Astrocyte (in vitro differentiated cells and primary cell): ENCODE results near the gene KSR2. TPM values are rescaled to one million over a fixed set of nuclear protein-coding genes. Genes with fewer than 3 reads are reported as not detected.

ENCODE experiments used
- DNase-seq: peaks from one replicate; pipeline ENCODE4 v3.0.0-alpha.2; 2010; ENCODE audit warnings: low read depth
- FAIRE-seq: peaks from 2 replicates; lab custom pipeline; 2011; peaks lifted over from hg19 to GRCh38; lab: Jason Lieb, UNC
- H2AFZ ChIP-seq: 2 replicates; pipeline ENCODE4 v1.6.0; 2012; ENCODE audit warnings: low read depth, low read length, inconsistent platforms
- H3K27ac ChIP-seq: 2 replicates; pipeline ENCODE4 v1.5.1; 2011; ENCODE audit warnings: low read depth, low read length, inconsistent platforms
- H3K27me3 ChIP-seq: 2 replicates; pipeline ENCODE4 v1.6.0; 2011; ENCODE audit warnings: low read length, inconsistent platforms; ENCODE audit not compliant: insufficient read depth
- H3K36me3 ChIP-seq: 2 replicates; pipeline ENCODE4 v1.5.1; 2011; ENCODE audit warnings: low read length, inconsistent platforms; ENCODE audit not compliant: insufficient read depth
- H3K4me1 ChIP-seq: 2 replicates; pipeline ENCODE4 v1.5.1; 2011; ENCODE audit warnings: low read length, inconsistent platforms; ENCODE audit not compliant: insufficient read depth
- H3K4me2 ChIP-seq: 2 replicates; pipeline ENCODE4 v1.6.0; 2012; ENCODE audit warnings: low read length, inconsistent platforms
- H3K4me3 ChIP-seq: 2 replicates; pipeline ENCODE4 v1.5.1; 2011; ENCODE audit warnings: low read depth, mild to moderate bottlenecking, low read length, inconsistent platforms; ENCODE audit not compliant: insufficient read depth
- H3K79me2 ChIP-seq: 2 replicates; pipeline ENCODE4 v1.6.0; 2012; ENCODE audit warnings: mild to moderate bottlenecking, low read length, inconsistent platforms; ENCODE audit not compliant: insufficient read depth
- H3K9ac ChIP-seq: 2 replicates; pipeline ENCODE4 v1.6.0; 2012; ENCODE audit warnings: mild to moderate bottlenecking, low read length, inconsistent platforms
- H3K9me3 ChIP-seq: 2 replicates; pipeline ENCODE4 v1.5.1; 2012; ENCODE audit warnings: low read depth, mild to moderate bottlenecking, low read length, inconsistent platforms; ENCODE audit not compliant: insufficient read depth
- H4K20me1 ChIP-seq: 2 replicates; pipeline ENCODE4 v1.6.0; 2012; ENCODE audit warnings: low read length, inconsistent platforms; ENCODE audit not compliant: insufficient read depth
- H3K27ac Mint-ChIP-seq: one replicate; pipeline ENCODE4 v1.8.0; 2021; ENCODE audit warnings: mild to moderate bottlenecking, mixed read lengths; ENCODE audit not compliant: unreplicated experiment
- H3K27me3 Mint-ChIP-seq: one replicate; pipeline ENCODE4 v1.8.0; 2021; ENCODE audit warnings: low read depth, mixed read lengths; ENCODE audit not compliant: unreplicated experiment
- H3K36me3 Mint-ChIP-seq: one replicate; pipeline ENCODE4 v1.8.0; 2021; ENCODE audit warnings: low read depth, mixed read lengths; ENCODE audit not compliant: unreplicated experiment
- H3K4me1 Mint-ChIP-seq: one replicate; pipeline ENCODE4 v1.8.0; 2021; ENCODE audit warnings: low read depth, mixed read lengths; ENCODE audit not compliant: unreplicated experiment
- H3K4me3 Mint-ChIP-seq: one replicate; pipeline ENCODE4 v1.8.0; 2021; ENCODE audit warnings: mild to moderate bottlenecking, moderate library complexity, mixed read lengths; ENCODE audit not compliant: unreplicated experiment
- H3K9me3 Mint-ChIP-seq: one replicate; pipeline ENCODE4 v1.8.0; 2021; ENCODE audit warnings: mild to moderate bottlenecking, mixed read lengths; ENCODE audit not compliant: unreplicated experiment
- EZH2 ChIP-seq: IDR thresholded peaks from 2 replicates; pipeline ENCODE4 v1.6.1; 2012; ENCODE audit warnings: mild to moderate bottlenecking, low read length, inconsistent platforms; ENCODE audit not compliant: insufficient read depth
- total RNA-seq: library from RNA; stranded (reverse); gene quantifications from 2 replicates; pipeline ENCODE4 v1.2.1, GENCODE V29; 2021
- TF ChIP-seq, protein P1 (sequence below): IDR thresholded peaks from 2 replicates; pipeline ENCODE4 v1.5.1; 2011; ENCODE audit warnings: low read depth, mild to moderate bottlenecking, inconsistent platforms, low read length, moderate library complexity; ENCODE audit not compliant: insufficient read depth

KSR2 gene
- total RNA-seq, 1 donor from 2014 or later, result 0.98 TPM

DNA sequence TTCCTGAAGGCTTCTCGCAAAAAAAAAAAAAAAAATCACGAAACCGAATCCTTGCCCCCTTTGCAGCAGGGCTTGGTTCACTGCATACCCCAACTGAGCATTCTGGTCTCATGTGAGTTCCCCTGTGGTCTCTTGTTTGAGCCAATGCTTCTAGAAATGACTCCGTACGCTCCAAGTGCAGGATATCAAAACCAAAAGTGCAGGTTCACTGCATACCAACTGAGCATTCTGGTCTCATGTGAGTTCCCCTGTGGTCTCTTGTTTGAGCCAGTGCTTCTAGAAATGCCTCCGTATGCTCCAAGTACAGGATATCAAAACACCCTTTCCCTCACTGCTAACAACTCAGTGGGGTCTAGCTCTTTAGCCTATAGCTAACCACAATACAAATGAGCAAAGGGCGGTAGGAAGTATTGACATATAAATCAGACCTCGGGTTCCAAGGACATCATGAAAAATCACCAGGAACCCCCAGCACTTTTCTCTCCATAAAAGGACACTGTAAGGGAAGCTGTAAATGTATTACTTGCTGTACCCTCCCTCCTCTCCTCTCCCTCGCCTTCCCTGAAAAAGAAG, 401.1 kb downstream of the KSR2 start:
- Histone ChIP-seq H3K4me3 (no peak overlapping the region), H3K27me3 (no peaks in the 10 kb centered on the region), H3K27ac (no peak overlapping the region), H4K20me1 (no peaks in the 10 kb centered on the region), H2AFZ (no peak overlapping the region), H3K4me1 (no peaks in the 10 kb centered on the region), H3K79me2 (no peaks in the 10 kb centered on the region), H3K9me3 (no peaks in the 10 kb centered on the region), H3K4me2 (no peak overlapping the region), H3K9ac (no peak overlapping the region), H3K36me3 (no peaks in the 10 kb centered on the region)
- Mint-ChIP-seq H3K4me1 (no peaks in the 10 kb centered on the region), H3K9me3 (no peaks in the 10 kb centered on the region), H3K27me3 (peaks cover 18% of the 10 kb centered on the region), H3K4me3 (no peak overlapping the region), H3K36me3 (no peaks in the 10 kb centered on the region), H3K27ac (no peak overlapping the region)
- FAIRE-seq, result no peak
- no peak for DNase-seq
- TF ChIP-seq, protein P1, sequence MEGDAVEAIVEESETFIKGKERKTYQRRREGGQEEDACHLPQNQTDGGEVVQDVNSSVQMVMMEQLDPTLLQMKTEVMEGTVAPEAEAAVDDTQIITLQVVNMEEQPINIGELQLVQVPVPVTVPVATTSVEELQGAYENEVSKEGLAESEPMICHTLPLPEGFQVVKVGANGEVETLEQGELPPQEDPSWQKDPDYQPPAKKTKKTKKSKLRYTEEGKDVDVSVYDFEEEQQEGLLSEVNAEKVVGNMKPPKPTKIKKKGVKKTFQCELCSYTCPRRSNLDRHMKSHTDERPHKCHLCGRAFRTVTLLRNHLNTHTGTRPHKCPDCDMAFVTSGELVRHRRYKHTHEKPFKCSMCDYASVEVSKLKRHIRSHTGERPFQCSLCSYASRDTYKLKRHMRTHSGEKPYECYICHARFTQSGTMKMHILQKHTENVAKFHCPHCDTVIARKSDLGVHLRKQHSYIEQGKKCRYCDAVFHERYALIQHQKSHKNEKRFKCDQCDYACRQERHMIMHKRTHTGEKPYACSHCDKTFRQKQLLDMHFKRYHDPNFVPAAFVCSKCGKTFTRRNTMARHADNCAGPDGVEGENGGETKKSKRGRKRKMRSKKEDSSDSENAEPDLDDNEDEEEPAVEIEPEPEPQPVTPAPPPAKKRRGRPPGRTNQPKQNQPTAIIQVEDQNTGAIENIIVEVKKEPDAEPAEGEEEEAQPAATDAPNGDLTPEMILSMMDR, result no peak
- no peak for TF ChIP-seq EZH2

DNA sequence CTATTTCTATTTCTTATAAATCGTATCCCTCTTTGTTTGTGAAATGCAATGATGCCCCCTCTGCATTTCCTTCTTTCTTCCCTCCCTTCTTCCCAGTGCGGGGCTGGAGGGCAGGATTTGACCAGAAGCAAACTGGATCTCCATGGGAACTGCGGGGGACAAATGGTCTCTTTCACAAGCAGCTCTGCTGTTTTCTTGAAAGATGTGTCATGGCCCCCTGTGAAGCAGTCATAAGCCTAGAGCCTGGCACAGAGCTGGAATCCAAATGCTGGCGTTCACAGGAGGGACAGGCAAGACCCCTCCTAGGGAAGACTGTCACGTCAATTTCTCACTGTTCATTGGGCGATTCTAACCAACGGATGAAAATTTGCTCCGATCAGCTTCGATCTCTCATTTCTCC, 403.9 kb downstream of the KSR2 start:
- Histone ChIP-seq H3K27me3 (no peaks in the 10 kb centered on the region), H2AFZ (no peak overlapping the region), H3K79me2 (no peaks in the 10 kb centered on the region), H3K9me3 (no peaks in the 10 kb centered on the region), H3K36me3 (no peaks in the 10 kb centered on the region), H4K20me1 (no peaks in the 10 kb centered on the region), H3K27ac (no peak overlapping the region), H3K4me3 (no peak overlapping the region), H3K4me1 (no peaks in the 10 kb centered on the region), H3K4me2 (no peak overlapping the region), H3K9ac (no peak overlapping the region)
- Mint-ChIP-seq H3K36me3 (no peaks in the 10 kb centered on the region), H3K9me3 (no peaks in the 10 kb centered on the region), H3K4me3 (no peak overlapping the region), H3K4me1 (no peaks in the 10 kb centered on the region), H3K27me3 (peaks cover 18% of the 10 kb centered on the region), H3K27ac (no peak overlapping the region)
- TF ChIP-seq, protein P1, result no peak
- no peak for TF ChIP-seq EZH2
- FAIRE-seq, result no peak
- DNase-seq, result no peak

DNA sequence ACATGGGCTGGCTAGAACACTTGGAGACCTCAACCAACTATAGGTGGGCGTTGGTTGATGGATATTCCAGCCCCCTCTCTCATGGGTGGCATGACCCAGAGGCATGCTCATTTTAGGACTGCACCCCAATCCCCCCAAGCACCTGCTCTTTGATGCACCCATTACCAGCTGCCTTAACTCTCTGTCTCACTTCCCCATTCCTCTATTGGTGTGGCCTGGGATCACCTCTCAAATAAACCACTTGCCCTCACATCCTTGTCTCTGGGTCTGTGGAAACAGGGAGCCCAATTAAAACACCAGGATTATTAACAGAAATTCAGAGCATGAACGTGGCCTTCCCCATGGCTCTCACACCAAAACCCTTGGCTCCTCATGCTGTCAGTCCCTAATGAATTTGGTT, 405.1 kb downstream of the KSR2 start:
- Mint-ChIP-seq H3K9me3 (no peaks in the 10 kb centered on the region), H3K27ac (no peak overlapping the region), H3K36me3 (no peaks in the 10 kb centered on the region), H3K4me3 (no peak overlapping the region), H3K27me3 (peaks cover 22% of the 10 kb centered on the region), H3K4me1 (no peaks in the 10 kb centered on the region)
- Histone ChIP-seq H4K20me1 (no peaks in the 10 kb centered on the region), H3K9ac (no peak overlapping the region), H3K4me2 (no peak overlapping the region), H3K79me2 (no peaks in the 10 kb centered on the region), H2AFZ (no peak overlapping the region), H3K4me3 (no peak overlapping the region), H3K9me3 (no peaks in the 10 kb centered on the region), H3K27me3 (no peaks in the 10 kb centered on the region), H3K4me1 (no peaks in the 10 kb centered on the region), H3K27ac (no peak overlapping the region), H3K36me3 (no peaks in the 10 kb centered on the region)
- TF ChIP-seq, protein P1, result no peak
- TF ChIP-seq EZH2, result no peak
- FAIRE-seq (no peak), DNase-seq (no peak)
